ENCODE data around the gene MED31. TPM values are rescaled to one million over a fixed set of nuclear protein-coding genes. Genes with fewer than 3 reads are reported as not detected.
"Not testable (repeated sequence)": the region's sequence is repeated elsewhere in the genome, so short reads cannot be mapped to it uniquely, and the experiment has no call there.

Gene MED31
- 20.1 and 22.1 TPM in 2 replicates for total RNA-seq (2014; rRNA removed; shearing (Covaris generic))

DNA sequence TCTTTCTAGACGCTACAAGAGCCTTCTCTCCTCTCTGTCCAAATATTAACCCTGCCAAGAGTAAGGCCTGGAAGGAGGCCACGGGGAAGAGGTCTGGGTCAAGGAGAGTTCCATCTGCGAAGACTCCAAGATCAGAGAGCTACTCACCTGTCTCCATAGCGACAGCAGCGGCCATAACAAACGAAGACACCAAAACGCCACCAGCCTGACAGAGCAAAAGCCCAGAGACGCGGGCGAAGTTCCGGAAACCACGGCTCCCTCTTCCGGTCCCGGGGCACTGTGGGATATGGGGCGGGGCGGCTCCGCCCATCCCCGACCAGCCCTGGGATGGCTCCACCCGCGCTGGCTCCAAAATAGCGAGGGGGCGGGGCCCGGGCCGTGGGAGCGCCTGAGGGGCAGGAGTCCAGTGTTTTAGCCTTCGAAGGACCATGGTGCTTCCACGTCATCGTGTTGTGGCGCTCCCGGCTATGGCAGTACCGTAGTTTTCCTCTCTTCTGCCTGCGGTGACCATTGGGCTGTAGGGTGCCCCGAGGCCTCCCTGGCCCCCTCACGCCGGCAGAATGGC, at the start of gene MED31, which contains the start of gene C17orf100:
Gene MED31, minus strand, starts transcription at position 252 of the 565 bp plus-strand sequence. Its CDS starts 77 bp downstream, at position 175.
Gene C17orf100, plus strand, starts transcription at position 409 of the 565 bp plus-strand sequence. Its CDS starts 152 bp downstream, at position 561.
- Histone ChIP-seq H3K9me3 (replicated peaks) (no peaks in the 10 kb centered on the region), H3K4me3 (peak within 1 kb of the TSS; percentile 82), H3K27me3 (no peaks in the 10 kb centered on the region), H3K36me3 (0 out of 2 replicates have a peak, but pooled peaks cover 6% of the 10 kb centered on the region), H3K4me1 (peaks cover 3% of the 10 kb centered on the region; the same call in 1 of the 2 replicates), H3K27ac (peak within 1 kb of the TSS; percentile 68)
- peak; percentile 92 for DNase-seq

DNA sequence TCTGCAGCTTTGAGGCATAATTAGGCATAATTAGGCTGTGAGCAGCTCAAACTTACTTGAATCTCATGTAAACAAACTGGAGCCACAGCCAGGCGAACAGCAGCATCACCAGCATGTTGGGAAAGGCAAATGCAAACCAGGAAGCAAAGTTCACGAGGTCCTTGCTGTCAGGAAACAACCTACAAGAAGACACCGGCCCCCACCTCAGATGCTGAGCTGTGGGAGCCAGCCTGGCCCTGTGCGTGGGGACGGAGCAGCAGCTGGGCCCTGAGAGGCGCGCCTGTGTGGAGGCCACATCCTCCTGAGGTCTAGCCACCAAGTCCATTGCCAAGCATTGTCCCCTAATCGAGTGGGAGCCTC, 49.5 kb upstream of the MED31 start:
- no peak for DNase-seq
- no peak overlapping the region for H3K4me3 ChIP-seq
- no peaks in the 10 kb centered on the region for H3K27me3 ChIP-seq
- no peaks in the 10 kb centered on the region for H3K4me1 ChIP-seq
- H3K36me3 ChIP-seq, result no peaks in the 10 kb centered on the region
- H3K9me3 ChIP-seq (replicated peaks), result no peaks in the 10 kb centered on the region
- H3K27ac ChIP-seq, result no peak overlapping the region

DNA sequence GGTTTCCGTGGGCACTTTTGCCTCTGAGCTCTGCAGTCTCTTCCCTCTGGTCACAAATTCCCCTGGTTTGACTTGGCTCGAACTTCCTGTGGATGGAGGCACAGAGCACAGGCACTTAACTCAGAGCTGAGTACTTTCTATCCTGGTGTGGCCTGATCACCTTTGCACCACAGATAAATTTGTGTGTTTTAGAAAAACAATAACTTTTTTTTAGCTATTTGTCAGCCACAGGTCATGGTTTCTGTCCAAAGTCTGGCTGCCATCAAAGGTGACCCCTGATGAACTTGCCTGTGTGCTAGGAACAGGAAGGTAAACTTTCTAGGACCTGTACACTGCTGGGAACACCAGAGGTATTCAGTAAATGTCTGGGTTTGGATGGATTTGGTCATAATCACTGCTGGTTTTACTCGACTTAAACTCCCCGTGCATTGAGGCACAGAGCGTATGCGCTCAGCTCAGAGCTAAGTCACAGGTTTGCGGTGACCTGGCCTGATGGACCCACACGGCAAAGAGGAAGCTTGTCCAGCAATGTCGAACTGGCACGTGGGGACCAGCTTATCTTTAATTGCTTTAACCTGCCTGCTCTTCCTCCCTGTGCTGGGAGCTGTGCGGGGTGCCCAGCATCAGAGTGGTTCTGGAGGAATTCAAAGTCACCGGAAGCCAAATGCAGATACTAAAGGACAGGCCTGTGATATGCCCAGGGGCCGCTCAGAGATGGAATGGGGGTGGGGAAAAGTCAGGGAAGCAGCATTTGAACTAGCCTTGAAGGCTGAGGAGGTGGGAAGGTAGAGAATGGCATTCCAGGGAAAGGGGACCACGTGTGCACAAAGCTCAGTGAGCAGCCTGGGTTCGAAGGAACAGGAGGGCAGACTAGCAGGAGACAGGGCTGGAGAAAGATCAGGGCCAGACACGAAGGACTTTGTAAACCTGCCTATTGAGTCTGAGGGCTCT, 48.9 kb upstream of the MED31 start:
- no peaks in the 10 kb centered on the region for H3K9me3 ChIP-seq (replicated peaks)
- no peak overlapping the region for H3K4me3 ChIP-seq
- H3K27ac ChIP-seq, result no peak overlapping the region
- no peaks in the 10 kb centered on the region for H3K27me3 ChIP-seq
- DNase-seq, result no peak
- H3K36me3 ChIP-seq, result no peaks in the 10 kb centered on the region
- H3K4me1 ChIP-seq, result no peaks in the 10 kb centered on the region

DNA sequence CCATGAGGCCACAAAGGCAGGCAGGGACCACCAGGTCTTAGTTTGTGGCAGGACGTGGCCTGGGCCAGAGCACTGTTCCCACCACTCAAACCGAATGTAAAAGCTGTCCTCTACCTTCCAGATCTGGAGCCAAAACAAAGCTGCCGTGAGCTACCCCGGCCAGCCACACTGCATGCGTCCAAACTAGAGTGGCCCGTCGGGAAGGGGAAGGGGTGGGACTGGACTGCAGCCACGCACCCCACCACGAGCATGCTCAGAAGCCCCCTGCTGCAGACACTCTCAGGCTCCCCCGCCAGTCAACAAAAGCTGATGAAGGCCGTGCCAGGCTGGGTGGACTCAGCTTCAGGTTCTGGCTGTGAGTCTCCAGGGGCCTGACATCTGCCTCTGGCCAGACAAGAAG, 46.6 kb upstream of the MED31 start:
- H3K9me3 ChIP-seq (replicated peaks), result no peaks in the 10 kb centered on the region
- no peaks in the 10 kb centered on the region for H3K27me3 ChIP-seq
- DNase-seq, result no peak

DNA sequence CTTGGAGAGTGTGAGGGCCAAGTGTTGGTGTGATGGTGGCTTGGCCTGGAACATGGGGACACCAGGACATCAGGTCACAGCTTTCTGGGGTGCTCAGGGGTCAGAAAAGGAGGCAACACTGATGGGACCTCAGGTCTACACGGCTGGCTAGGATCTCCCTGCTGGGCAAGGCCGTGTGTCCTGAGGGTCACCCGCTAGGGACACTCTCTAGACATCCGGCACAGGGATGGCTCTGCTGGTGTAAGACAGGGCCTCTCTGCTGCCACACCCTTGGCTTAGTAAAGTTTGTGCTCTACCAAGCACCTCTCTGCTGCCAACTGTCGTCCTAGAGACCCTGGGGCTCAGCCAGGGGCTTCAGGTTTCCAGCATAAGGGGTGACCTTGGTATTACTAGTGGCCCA, 45.5 kb upstream of the MED31 start:
- no peak for DNase-seq
- no peak overlapping the region for H3K27ac ChIP-seq
- H3K4me3 ChIP-seq, result no peak overlapping the region
- no peaks in the 10 kb centered on the region for H3K4me1 ChIP-seq
- no peaks in the 10 kb centered on the region for H3K27me3 ChIP-seq
- H3K9me3 ChIP-seq (replicated peaks), result no peaks in the 10 kb centered on the region
- H3K36me3 ChIP-seq, result no peaks in the 10 kb centered on the region

More for the DNA sequence above, 46.6 kb upstream of the MED31 start:
- no peaks in the 10 kb centered on the region for H3K4me1 ChIP-seq
- no peak overlapping the region for H3K4me3 ChIP-seq
- H3K27ac ChIP-seq, result no peak overlapping the region
- H3K36me3 ChIP-seq, result no peaks in the 10 kb centered on the region

DNA sequence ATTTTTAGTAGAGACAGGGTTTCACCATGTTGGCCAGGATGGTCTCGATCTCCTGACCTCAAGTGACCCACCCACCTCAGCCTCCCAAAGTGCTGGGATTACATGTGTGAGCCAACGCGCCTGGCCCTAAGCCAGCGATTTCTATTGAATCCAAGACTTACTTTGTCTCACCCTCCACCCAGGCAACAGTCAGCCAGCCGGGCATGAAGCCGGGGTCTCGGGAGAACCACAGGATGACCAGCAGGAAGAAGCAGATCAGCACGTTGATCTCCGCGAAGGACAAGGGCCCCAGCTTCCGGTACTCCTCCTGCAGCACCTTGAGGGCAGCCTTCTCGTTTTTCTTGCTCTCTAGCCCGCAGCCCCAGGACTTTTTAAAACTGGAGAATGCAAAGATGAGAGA, 44.2 kb upstream of the MED31 start:
- peak in 1 of 2 experiments; percentile 2 for DNase-seq
- no peak overlapping the region for H3K27ac ChIP-seq
- H3K4me3 ChIP-seq, result no peak overlapping the region
- no peaks in the 10 kb centered on the region for H3K4me1 ChIP-seq
- H3K9me3 ChIP-seq (replicated peaks), result no peaks in the 10 kb centered on the region
- no peaks in the 10 kb centered on the region for H3K27me3 ChIP-seq
- H3K36me3 ChIP-seq, result no peaks in the 10 kb centered on the region

- Histone ChIP-seq H3K27me3 (no peaks in the 10 kb centered on the region), H3K4me3 (no peak overlapping the region), H3K27ac (no peak overlapping the region), H3K9me3 (replicated peaks) (no peaks in the 10 kb centered on the region), H3K4me1 (no peaks in the 10 kb centered on the region), H3K36me3 (no peaks in the 10 kb centered on the region)
- DNase-seq, result no peak
Observed at GRCh38 chr17:6695051-6695450, 43.6 kb upstream of the MED31 start.

DNA sequence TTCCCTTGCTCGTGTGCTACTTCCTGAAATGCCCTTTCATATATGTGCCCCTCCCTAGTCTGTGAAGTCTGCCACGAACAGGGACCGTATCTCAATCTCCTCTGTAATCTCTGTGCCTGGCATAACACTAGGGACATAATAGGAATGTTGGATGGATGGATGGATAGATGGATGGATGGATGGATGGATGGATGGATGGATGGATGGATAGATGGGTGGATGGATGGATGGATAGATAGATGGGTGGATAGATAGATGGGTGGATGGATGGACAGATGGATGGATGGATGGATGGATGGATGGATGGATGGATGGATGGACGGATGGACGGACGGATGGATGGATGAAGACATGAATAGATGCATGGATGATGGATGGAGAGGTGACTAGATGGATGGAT, 40.6 kb upstream of the MED31 start:
- H3K4me3 ChIP-seq; DNase-seq; H3K27me3 ChIP-seq; H3K9me3 ChIP-seq (replicated peaks); H3K27ac ChIP-seq; H3K4me1 ChIP-seq; H3K36me3 ChIP-seq: not testable (repeated sequence)

DNA sequence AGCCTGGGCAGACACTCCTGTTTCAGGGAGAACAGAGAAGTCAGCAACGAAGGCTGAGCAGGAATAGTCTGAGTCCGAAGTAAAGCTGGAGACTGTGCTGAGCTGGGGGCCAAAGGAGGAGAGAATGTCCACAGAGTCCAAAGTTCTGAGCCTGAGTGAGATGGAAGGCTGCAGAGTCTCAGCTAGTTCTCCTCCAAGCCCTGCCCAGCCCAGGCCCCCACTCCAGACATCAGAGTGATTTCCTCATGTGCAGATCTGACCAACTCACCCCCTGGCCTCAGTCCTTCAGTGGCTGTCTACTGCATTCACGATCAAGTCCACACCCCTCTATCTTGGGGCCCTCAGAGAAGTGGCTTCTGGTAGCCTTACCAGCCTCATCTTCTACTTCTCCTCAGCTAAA, 40.1 kb upstream of the MED31 start:
- Histone ChIP-seq H3K27me3 (no peaks in the 10 kb centered on the region), H3K27ac (no peak overlapping the region), H3K4me3 (no peak overlapping the region), H3K9me3 (replicated peaks) (no peaks in the 10 kb centered on the region), H3K36me3 (no peaks in the 10 kb centered on the region), H3K4me1 (no peaks in the 10 kb centered on the region)
- DNase-seq, result no peak

- Histone ChIP-seq H3K36me3 (no peaks in the 10 kb centered on the region), H3K4me1 (no peaks in the 10 kb centered on the region), H3K27me3 (no peaks in the 10 kb centered on the region; the same call in 1 of the 2 replicates), H3K27ac (no peak overlapping the region), H3K4me3 (no peak overlapping the region), H3K9me3 (replicated peaks) (no peaks in the 10 kb centered on the region)
- no peak for DNase-seq
Observed at GRCh38 chr17:6690641-6691040, 39.2 kb upstream of the MED31 start.

- H3K27ac ChIP-seq, result no peak overlapping the region
- DNase-seq, result no peak
- H3K4me3 ChIP-seq, result no peak overlapping the region
- H3K9me3 ChIP-seq (replicated peaks), result no peaks in the 10 kb centered on the region
- no peaks in the 10 kb centered on the region for H3K4me1 ChIP-seq
- no peaks in the 10 kb centered on the region; the same call in 1 of the 2 replicates for H3K27me3 ChIP-seq
- no peaks in the 10 kb centered on the region for H3K36me3 ChIP-seq
Observed at GRCh38 chr17:6688944-6689343, 37.5 kb upstream of the MED31 start.

GRCh38 chr17:6686026-6686425, 34.6 kb upstream of the MED31 start:
- no peaks in the 10 kb centered on the region for H3K9me3 ChIP-seq (replicated peaks)
- no peaks in the 10 kb centered on the region for H3K36me3 ChIP-seq
- no peak overlapping the region for H3K27ac ChIP-seq
- H3K4me3 ChIP-seq, result no peak overlapping the region
- no peaks in the 10 kb centered on the region for H3K4me1 ChIP-seq
- no peak for DNase-seq
- H3K27me3 ChIP-seq, result no peaks in the 10 kb centered on the region; the same call in 1 of the 2 replicates

- H3K27ac ChIP-seq, result no peak overlapping the region
- no peaks in the 10 kb centered on the region; the same call in 1 of the 2 replicates for H3K27me3 ChIP-seq
- no peaks in the 10 kb centered on the region for H3K9me3 ChIP-seq (replicated peaks)
- no peak for DNase-seq
- no peaks in the 10 kb centered on the region for H3K36me3 ChIP-seq
- no peaks in the 10 kb centered on the region for H3K4me1 ChIP-seq
- no peak overlapping the region for H3K4me3 ChIP-seq
Observed at GRCh38 chr17:6684881-6685767, 33.7 kb upstream of the MED31 start.

- no peak overlapping the region for H3K4me3 ChIP-seq
- H3K4me1 ChIP-seq, result no peaks in the 10 kb centered on the region
- no peak for DNase-seq
- no peaks in the 10 kb centered on the region; the same call in 1 of the 2 replicates for H3K27me3 ChIP-seq
- no peaks in the 10 kb centered on the region for H3K9me3 ChIP-seq (replicated peaks)
- no peak overlapping the region for H3K27ac ChIP-seq
- no peaks in the 10 kb centered on the region for H3K36me3 ChIP-seq
Observed at GRCh38 chr17:6684460-6684783, 33.0 kb upstream of the MED31 start.
